ENCODE data around the gene MAGI2. TPM values are rescaled to one million over a fixed set of nuclear protein-coding genes. Genes with fewer than 3 reads are reported as not detected.

Gene MAGI2
- polyA plus RNA-seq, 10 donors, result 3.9 to 8.2 (median 5.2) TPM

DNA sequence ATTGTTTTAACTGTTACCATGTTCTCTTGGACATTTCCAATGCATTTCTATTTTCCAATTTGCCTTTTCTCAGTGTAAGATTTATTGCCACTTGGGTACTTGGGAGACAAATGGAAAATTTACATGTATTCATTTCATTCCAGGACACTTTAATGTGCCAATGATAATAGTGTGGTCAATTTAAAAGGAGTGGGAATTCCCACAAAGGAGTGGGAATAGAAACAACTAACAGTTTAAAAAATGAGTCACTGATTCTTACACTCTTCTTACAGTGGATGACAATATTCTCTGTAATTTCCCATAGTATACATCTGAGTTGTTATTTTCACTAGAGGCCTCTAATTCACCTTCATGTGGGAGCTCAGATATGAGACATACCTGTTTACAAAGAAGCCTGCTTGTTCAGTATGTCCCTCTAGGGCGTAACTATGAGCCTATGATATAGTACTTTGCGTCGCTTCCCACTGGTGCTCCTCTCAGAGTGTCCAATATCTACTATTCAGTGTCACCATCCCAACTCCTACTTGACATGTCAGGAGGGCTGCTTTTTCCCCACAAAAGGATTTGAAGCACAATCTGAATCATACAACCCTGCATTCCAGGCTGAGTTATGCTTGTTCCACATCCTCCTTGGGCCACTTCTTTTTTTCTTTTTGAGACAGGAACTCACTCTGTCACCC, 1353.6 kb downstream of the MAGI2 start:
- DNase-seq, result peak in 1 of 3 donors; percentile 77

DNA sequence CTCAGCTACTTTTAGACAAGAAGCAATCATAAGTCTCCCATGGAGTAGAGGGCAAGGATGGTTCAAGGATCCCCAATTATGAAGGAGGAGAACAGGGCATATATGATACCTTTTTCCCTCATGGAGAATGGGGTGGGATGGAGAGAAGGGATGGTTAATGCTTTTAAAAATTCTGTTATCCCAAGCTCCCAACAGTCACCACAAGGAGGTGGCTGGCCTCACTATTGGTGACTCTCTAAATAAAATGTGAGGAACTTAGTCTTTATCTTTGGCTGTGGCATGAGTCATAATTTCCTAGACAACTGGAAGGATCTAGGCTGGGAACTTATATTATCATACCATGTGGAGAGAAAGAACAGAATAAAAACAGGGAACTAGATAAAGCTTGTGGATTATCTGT, 1357.9 kb downstream of the MAGI2 start:
- DNase-seq, result peak in 1 of 3 donors; percentile 33

GRCh38 chr7:78092331-78092730, 1361.1 kb downstream of the MAGI2 start:
- no peak for DNase-seq

GRCh38 chr7:78090616-78091015, 1362.9 kb downstream of the MAGI2 start:
- DNase-seq, result peak in 1 of 3 donors; percentile 8

- DNase-seq, result peak in 1 of 3 donors; percentile 3
Measured at GRCh38 chr7:78083476-78084120, 1369.9 kb downstream of the MAGI2 start.

DNA sequence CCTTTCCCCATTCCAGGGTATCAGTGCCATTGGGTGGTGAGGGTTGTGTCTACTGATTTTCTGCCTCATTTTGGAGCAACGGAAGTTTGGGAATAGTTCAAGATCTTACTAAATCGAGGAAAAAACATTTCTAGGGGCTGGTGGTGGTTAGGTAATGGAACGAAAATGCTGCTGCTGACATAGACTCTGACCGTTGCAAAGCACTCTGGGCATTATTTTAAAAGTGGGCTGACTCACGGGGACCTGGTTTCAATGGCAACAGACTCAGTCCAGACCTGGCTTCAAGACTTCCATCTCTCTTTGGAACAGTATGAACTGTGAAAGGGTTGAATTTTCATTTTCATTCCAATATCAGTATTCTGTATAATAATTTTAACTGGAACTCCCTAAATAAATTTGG, 1370.9 kb downstream of the MAGI2 start:
- DNase-seq, result peak in 1 of 3 donors; percentile 22

DNA sequence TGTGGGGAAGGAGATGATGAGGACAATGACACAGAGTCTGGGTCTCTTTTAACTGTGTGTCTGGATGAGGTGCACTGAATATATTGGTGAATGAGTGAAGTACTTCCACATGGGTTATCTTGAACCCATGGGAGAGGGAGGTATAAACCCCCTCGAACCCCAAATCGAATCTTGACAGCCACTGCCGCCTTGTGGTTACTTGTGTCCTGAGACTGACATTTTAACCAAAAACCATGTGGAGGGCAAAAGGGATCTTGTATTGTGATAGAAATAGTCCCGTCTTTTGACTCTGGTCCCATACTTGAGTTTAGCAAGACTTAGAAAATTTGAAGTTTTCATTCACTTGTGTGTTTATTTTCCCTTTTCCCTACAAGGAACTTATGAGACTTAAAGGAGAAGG, 1371.6 kb downstream of the MAGI2 start:
- DNase-seq, result no peak

- no peak for DNase-seq
Measured at GRCh38 chr7:78081344-78081743, 1372.1 kb downstream of the MAGI2 start.

- no peak for DNase-seq
Measured at GRCh38 chr7:78080811-78081210, 1372.7 kb downstream of the MAGI2 start.

DNA sequence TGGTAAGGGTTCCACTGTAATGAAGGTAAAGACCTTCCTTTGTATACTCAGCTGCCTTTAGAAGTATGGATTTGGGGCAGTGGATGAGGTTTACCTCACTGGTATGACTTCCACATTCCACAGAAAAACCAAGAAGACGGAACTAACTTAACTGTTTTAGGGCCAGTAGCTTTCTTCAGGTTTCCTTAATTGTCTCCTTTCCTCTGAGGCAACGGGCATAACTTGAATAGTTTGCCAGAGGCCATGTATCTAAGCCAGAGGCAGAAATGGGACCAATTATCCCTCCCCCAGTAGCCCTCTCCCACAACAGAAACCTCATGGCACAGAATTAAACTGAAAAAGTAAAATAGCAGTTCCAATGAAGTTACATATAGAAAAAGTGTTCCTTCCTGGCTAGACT, 1373.2 kb downstream of the MAGI2 start:
- no peak for DNase-seq

- no peak for DNase-seq
Measured at GRCh38 chr7:78074713-78075112, 1378.8 kb downstream of the MAGI2 start.

- no peak for DNase-seq
Measured at GRCh38 chr7:78073609-78074382, 1379.7 kb downstream of the MAGI2 start.

GRCh38 chr7:78072201-78072590, 1381.3 kb downstream of the MAGI2 start:
- no peak for DNase-seq

GRCh38 chr7:78071491-78072200, 1381.8 kb downstream of the MAGI2 start:
- no peak for DNase-seq

DNA sequence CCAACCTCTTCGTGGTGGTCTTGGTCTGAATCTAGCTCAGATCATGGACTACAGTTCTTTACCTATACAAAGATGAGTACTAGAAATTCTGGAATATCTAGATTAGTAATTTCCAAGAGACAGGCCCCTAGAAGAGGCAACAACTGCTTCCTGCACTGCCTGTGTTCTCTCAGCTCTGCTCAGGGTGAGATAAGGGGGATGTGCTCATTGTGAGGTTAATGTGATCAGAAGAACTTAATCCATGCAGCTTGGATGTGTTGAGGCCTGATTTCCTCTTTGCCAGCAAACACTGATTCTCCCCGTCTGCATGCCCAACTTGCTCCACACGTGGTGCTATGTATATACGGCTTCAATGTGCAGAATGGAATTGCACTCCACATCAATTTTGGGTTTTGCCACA, 1386.9 kb downstream of the MAGI2 start:
- no peak for DNase-seq

DNA sequence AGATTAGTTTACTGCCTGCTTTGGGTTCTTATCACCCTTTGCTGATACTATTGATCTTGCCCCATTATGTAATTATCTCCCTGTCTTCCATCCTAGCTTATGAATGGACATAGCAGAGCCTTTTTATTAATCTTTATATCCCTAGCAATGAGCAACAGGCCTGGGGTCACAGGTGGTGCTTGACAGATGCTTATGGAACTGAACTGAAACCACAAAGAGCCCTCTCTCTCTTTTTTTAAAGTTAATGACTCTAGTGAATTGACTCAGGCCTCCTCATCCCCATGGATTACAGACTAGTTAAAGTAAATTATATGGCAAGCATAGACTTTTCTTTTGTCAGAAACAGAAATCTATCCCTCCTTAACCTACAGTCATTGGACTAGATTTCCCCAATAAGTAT, 1389.7 kb downstream of the MAGI2 start:
- DNase-seq, result no peak

DNA sequence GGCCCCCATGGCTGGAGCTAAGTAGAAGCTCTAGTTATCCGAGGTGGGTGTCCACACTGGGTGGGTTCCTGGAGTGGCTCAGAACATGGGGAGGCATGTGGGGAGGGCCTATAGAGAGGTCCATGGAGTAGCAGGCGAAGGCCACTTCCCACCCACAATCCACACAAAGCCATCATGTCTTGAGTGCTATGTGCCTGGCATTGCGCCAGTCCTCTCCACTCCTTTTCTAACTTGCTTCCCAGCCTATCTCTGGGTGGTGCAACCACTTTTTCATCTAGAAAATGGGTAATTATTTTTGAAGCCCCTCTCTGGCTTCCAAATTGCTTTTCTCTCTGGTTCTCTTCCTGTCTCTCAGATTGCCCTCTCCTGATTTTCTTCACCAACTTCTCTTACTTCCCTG, 1391.3 kb downstream of the MAGI2 start:
- no peak for DNase-seq

GRCh38 chr7:78057571-78057970, 1395.9 kb downstream of the MAGI2 start:
- no peak for DNase-seq

DNA sequence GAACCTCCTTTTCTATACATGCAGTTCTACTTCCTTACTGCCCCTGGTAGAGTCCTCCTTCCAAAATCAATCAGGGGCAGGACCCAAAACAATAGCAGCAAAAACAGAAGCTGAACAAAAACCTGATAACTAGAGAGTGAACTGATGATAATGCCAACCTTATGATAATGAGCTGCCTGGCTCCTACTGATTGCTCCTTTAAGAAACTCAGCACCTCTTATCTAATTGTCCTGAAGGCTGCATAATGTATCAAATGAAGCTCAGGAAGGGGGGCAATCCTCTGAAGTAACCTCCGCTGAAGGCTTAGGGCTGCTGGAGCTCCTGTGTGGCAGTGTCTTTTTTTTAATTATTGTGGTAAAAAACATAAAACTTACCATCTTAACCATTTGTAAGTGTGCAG, 1397.9 kb downstream of the MAGI2 start:
- no peak for DNase-seq

GRCh38 chr7:78055001-78055573, 1398.4 kb downstream of the MAGI2 start:
- DNase-seq, result no peak

GRCh38 chr7:78052112-78052511, 1401.4 kb downstream of the MAGI2 start:
- DNase-seq, result no peak

DNA sequence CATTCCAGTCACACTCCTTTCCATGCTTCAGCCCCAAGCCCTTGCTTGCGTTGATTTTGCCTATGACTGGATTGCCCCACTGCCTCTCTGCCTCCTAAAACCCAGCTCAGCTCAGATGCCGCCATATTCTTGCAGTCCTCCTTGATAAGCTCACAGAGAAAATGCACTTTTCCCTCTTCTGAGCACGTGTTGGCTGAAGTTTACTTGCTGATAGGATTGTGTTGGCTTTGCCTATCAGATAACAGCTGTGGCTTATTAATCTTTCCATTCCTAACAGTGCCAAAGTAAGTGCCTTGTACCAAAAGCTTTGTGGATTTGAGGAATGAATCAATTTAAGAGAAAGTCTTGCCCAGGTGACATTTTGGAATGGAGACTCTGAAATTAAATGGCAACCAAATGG, 1405.7 kb downstream of the MAGI2 start:
- DNase-seq, result no peak
